ENCODE data around the gene BOLA3. TPM values are rescaled to one million over a fixed set of nuclear protein-coding genes. Genes with fewer than 3 reads are reported as not detected.

BOLA3 gene
- total RNA-seq, 2 donors from 2014 or later = 60.4 to 174 TPM

- H3K27ac ChIP-seq = no peak overlapping the region
- no peak for TF ChIP-seq CTCF (IDR thresholded peaks at IDR 0.05)
- peaks cover 33% of the 10 kb centered on the region for H3K36me3 ChIP-seq
- no peak overlapping the region for H3K4me3 ChIP-seq
- no peaks in the 10 kb centered on the region for H3K9me3 ChIP-seq
- no peak for DNase-seq (ENCODE audit: low spot score)
- no peaks in the 10 kb centered on the region for H3K27me3 ChIP-seq
- H3K4me1 ChIP-seq = no peaks in the 10 kb centered on the region
These were observed 60.0 kb downstream of the BOLA3 start for GRCh38 chr2:74087696-74088095.

GRCh38 chr2:74086021-74086420 lies 61.7 kb downstream of the BOLA3 start:
- H3K27ac ChIP-seq = no peak overlapping the region
- no peak for DNase-seq (ENCODE audit: low spot score)

More at GRCh38 chr2:74086021-74086420, 61.7 kb downstream of the BOLA3 start:
- no peak for TF ChIP-seq CTCF (IDR thresholded peaks at IDR 0.05)
- no peak overlapping the region for H3K4me3 ChIP-seq
- no peaks in the 10 kb centered on the region for H3K9me3 ChIP-seq
- H3K27me3 ChIP-seq = no peaks in the 10 kb centered on the region
- H3K36me3 ChIP-seq = peaks cover 28% of the 10 kb centered on the region
- no peaks in the 10 kb centered on the region for H3K4me1 ChIP-seq

Other genes with a start within 250 kb of the BOLA3 start
- gene DGUOK, start 221.0 kb downstream of the BOLA3 start, total RNA-seq = 10 to 100 TPM; 33.7 to 36.2 TPM
- gene TET3, start 163.0 kb downstream of the BOLA3 start, total RNA-seq = 1 to 10 TPM; 1.9 to 3.9 TPM
- 10 to 100 TPM; 47.8 TPM for gene MOB1A, start 31.0 kb upstream of the BOLA3 start, total RNA-seq
- 10 to 100 TPM; 12.9 to 15.8 TPM for gene MTHFD2, start 50.7 kb upstream of the BOLA3 start, total RNA-seq
- 1 to 10 TPM in 1 of 2 donors, under 1 TPM in 1; 0.28 to 1.3 TPM for gene SLC4A5, start 195.5 kb upstream of the BOLA3 start, total RNA-seq
- 100 to 1,000 TPM in 1 of 2 donors, 10 to 100 TPM in 1; 86.5 to 102 TPM for gene DCTN1, start 232.4 kb upstream of the BOLA3 start, total RNA-seq